Measurements from ENCODE around the gene RTP5.
"Not testable (repeated sequence)": the region's sequence is repeated elsewhere in the genome, so short reads cannot be mapped to it uniquely, and the experiment has no call there.

Gene RTP5

DNA sequence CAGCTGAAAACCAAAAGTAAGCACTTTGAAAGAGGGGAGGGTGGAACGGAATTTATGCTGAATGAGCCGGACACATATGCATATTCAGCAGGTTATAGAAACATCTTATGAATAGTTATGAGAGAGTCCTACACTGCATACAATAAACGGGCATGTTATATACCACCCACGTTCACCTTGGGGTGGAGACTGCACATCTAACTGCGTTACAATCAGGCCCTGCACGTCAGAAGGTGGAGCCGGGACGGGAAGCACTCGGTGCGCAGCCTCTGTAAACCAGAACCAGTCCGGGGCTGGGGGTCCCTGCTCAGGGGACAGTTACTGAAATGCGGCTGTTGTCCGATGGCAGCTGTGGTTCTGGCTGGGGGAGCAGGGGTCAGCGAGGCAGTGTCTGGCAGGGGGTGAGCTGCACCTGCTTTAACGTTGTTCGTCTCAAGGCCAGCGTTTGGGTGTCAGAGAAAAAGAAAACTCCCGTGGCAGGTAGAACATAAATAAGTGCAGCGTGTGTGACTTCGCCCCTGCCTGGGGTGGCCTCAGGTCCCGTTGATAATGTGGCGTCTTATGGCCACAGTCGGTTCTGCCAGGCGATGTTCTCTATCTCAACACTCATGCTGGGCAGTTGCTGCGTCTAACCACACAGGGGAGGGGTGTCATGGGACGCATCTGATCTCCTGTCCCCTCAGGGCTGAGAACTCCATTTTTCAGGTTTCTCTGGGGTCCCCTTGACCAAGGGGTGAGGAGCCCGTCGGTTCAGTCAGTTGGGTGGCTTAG is 35.6 kb upstream of the RTP5 start:
- H3K36me3 ChIP-seq (ENCODE audit: control insufficient read depth, insufficient read depth, low read length); H3K27ac ChIP-seq (ENCODE audit: insufficient read depth, low read depth, low read length, poor library complexity, severe bottlenecking); H3K4me3 ChIP-seq (ENCODE audit: insufficient read depth, low read depth, low read length); H3K9me3 ChIP-seq (ENCODE audit: control insufficient read depth, low read length); H3K27me3 ChIP-seq (ENCODE audit: control insufficient read depth, insufficient read depth, low read length, poor library complexity, severe bottlenecking); H3K4me1 ChIP-seq (ENCODE audit: control insufficient read depth, insufficient read depth, low read length): not testable (repeated sequence)
- WGBS, 2 experiments: 93 to 94% methylated on average over 28 of the region's 28 CpGs

DNA sequence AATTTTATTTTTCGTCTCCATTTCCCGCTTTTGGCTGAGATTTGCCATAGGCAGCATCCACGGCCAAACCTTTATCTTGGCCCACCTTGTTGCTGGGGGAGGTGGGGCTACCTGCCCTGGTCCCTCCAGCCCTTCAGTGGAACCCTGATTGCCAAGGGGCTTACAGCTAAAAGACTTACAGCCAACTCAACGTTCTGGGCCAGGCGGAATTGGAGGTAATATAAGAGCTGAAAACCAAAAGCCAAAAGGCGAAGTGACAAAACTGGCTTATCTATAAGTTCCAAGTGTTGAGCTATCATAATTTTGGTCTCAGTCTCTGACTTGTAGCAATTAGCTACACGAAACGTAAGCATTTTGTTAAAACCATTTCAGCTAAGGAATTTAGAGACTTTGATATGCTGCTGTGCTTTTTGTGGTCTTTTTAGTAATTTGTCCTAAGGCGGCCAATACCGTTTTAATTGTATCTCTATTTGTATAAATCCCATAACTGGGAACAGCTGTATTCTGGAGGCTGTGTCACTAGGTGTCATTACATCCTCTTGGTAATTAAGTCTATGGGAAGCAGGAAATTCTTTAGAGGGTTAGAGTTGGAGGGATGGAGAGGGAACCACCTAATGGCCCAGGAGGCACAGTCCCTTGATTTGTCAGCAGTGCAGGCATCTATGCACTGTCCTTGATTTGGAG is 34.9 kb upstream of the RTP5 start:
- Histone ChIP-seq H3K27ac (ENCODE audit: insufficient read depth, low read depth, low read length, poor library complexity, severe bottlenecking) (no peak overlapping the region), H3K36me3 (ENCODE audit: control insufficient read depth, insufficient read depth, low read length) (no peaks in the 10 kb centered on the region), H3K4me3 (ENCODE audit: insufficient read depth, low read depth, low read length) (no peak overlapping the region), H3K9me3 (ENCODE audit: control insufficient read depth, low read length) (no peaks in the 10 kb centered on the region), H3K4me1 (ENCODE audit: control insufficient read depth, insufficient read depth, low read length) (no peaks in the 10 kb centered on the region), H3K27me3 (ENCODE audit: control insufficient read depth, insufficient read depth, low read length, poor library complexity, severe bottlenecking) (no peaks in the 10 kb centered on the region)
- 94 to 96% methylated on average over 10 of the region's 10 CpGs for WGBS, 2 experiments

GRCh38 chr2:241835611-241836010 is 33.9 kb upstream of the RTP5 start:
- H3K4me1 ChIP-seq (ENCODE audit: control insufficient read depth, insufficient read depth, low read length): no peaks in the 10 kb centered on the region

DNA sequence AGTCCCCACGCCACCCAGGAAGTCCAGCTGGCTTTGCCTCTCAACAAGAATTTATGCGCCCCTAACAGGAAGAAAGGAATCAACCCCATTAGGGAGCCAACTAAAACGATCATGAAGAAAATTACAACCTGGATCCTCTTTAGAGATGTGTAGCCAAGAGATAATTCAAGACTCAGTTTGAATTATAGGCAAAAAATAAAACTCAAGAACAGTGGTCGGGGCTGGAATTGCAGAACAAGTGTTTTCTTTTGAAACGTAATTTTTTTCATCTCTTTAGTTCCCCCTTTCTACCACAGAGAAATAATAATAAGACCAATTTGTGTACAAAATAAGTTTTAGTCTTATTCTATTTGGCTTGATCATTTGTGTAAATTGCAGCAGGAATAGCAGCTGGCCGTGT is 33.2 kb upstream of the RTP5 start:
- H3K9me3 ChIP-seq (ENCODE audit: control insufficient read depth, low read length): no peaks in the 10 kb centered on the region

More at GRCh38 chr2:241835611-241836010, 33.9 kb upstream of the RTP5 start:
- no peaks in the 10 kb centered on the region for H3K36me3 ChIP-seq (ENCODE audit: control insufficient read depth, insufficient read depth, low read length)
- 95 to 97% methylated on average over 4 of the region's 4 CpGs for WGBS, 2 experiments
- H3K4me3 ChIP-seq (ENCODE audit: insufficient read depth, low read depth, low read length): no peak overlapping the region
- H3K27ac ChIP-seq (ENCODE audit: insufficient read depth, low read depth, low read length, poor library complexity, severe bottlenecking): no peak overlapping the region
- H3K9me3 ChIP-seq (ENCODE audit: control insufficient read depth, low read length): no peaks in the 10 kb centered on the region
- H3K27me3 ChIP-seq (ENCODE audit: control insufficient read depth, insufficient read depth, low read length, poor library complexity, severe bottlenecking): no peaks in the 10 kb centered on the region

GRCh38 chr2:241837197-241837965 is 32.1 kb upstream of the RTP5 start:
- WGBS, 2 experiments: 72 to 82% methylated on average over 13 of the region's 13 CpGs
- no peak overlapping the region for H3K4me3 ChIP-seq (ENCODE audit: insufficient read depth, low read depth, low read length)
- no peak overlapping the region for H3K27ac ChIP-seq (ENCODE audit: insufficient read depth, low read depth, low read length, poor library complexity, severe bottlenecking)
- no peaks in the 10 kb centered on the region for H3K4me1 ChIP-seq (ENCODE audit: control insufficient read depth, insufficient read depth, low read length)
- no peaks in the 10 kb centered on the region for H3K36me3 ChIP-seq (ENCODE audit: control insufficient read depth, insufficient read depth, low read length)
- H3K27me3 ChIP-seq (ENCODE audit: control insufficient read depth, insufficient read depth, low read length, poor library complexity, severe bottlenecking): no peaks in the 10 kb centered on the region
- no peaks in the 10 kb centered on the region for H3K9me3 ChIP-seq (ENCODE audit: control insufficient read depth, low read length)

More for the DNA sequence above, 33.2 kb upstream of the RTP5 start:
- H3K4me1 ChIP-seq (ENCODE audit: control insufficient read depth, insufficient read depth, low read length): no peaks in the 10 kb centered on the region
- 87 to 90% methylated on average over 5 to 6 of the region's 6 CpGs for WGBS, 2 experiments
- H3K27me3 ChIP-seq (ENCODE audit: control insufficient read depth, insufficient read depth, low read length, poor library complexity, severe bottlenecking): no peaks in the 10 kb centered on the region
- no peak overlapping the region for H3K27ac ChIP-seq (ENCODE audit: insufficient read depth, low read depth, low read length, poor library complexity, severe bottlenecking)
- no peak overlapping the region for H3K4me3 ChIP-seq (ENCODE audit: insufficient read depth, low read depth, low read length)
- H3K36me3 ChIP-seq (ENCODE audit: control insufficient read depth, insufficient read depth, low read length): no peaks in the 10 kb centered on the region

DNA sequence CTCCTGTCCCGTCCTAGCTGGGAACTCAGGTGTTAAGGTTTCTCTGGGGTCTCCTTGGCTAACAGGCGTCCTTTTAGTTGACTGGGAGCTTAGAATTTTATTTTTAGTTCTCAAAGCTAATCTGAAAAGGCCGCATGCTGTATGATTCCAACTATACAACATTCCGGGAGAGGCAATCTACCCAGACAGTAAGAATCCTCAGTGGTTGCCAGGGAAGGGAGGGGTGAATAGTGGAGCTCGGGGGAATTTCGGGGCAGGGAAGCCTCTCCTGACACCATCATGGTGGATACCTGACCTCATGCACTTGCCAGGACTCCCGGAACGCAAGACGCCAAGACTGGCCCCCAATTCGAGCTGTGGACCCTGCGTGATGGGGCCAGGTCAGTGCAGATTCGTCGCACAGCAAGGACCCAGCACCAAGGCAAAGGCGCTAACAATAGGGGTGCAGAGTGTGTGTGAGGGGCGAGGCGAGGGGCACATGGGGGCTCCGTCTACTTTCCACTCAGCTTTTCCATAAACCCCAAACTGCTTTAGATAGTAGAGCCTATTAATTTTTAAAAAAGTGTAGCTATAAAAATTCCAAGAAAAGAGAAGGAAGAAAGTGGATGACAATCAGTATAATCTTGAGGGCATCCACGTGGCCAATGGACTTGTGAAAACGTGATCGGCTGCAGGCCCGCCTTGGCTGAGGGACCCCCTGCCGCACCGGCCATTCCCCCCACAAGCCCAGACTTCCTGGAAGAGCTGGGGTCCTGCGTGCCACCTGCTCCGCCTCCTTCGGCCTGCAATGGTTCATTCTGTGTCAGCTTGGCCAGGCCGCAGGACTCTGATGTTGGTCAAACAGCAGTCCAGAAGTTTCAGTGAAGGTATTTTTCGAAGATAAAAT is 28.1 kb upstream of the RTP5 start:
- Histone ChIP-seq H3K4me3 (ENCODE audit: insufficient read depth, low read depth, low read length) (no peak overlapping the region), H3K27ac (ENCODE audit: insufficient read depth, low read depth, low read length, poor library complexity, severe bottlenecking) (no peak overlapping the region), H3K4me1 (ENCODE audit: control insufficient read depth, insufficient read depth, low read length) (peaks cover 5% of the 10 kb centered on the region), H3K9me3 (ENCODE audit: control insufficient read depth, low read length) (no peaks in the 10 kb centered on the region), H3K27me3 (ENCODE audit: control insufficient read depth, insufficient read depth, low read length, poor library complexity, severe bottlenecking) (peaks cover 31% of the 10 kb centered on the region), H3K36me3 (ENCODE audit: control insufficient read depth, insufficient read depth, low read length) (no peaks in the 10 kb centered on the region)
- WGBS, 2 experiments: 86 to 87% methylated on average over 26 to 28 of the region's 28 CpGs

GRCh38 chr2:241842067-241842415 is 27.5 kb upstream of the RTP5 start:
- WGBS, 2 experiments: 79 to 88% methylated on average over 7 to 11 of the region's 11 CpGs
- Histone ChIP-seq H3K27ac (ENCODE audit: insufficient read depth, low read depth, low read length, poor library complexity, severe bottlenecking) (no peak overlapping the region), H3K27me3 (ENCODE audit: control insufficient read depth, insufficient read depth, low read length, poor library complexity, severe bottlenecking) (peaks cover 31% of the 10 kb centered on the region), H3K36me3 (ENCODE audit: control insufficient read depth, insufficient read depth, low read length) (no peaks in the 10 kb centered on the region), H3K9me3 (ENCODE audit: control insufficient read depth, low read length) (no peaks in the 10 kb centered on the region), H3K4me1 (ENCODE audit: control insufficient read depth, insufficient read depth, low read length) (peaks cover 5% of the 10 kb centered on the region), H3K4me3 (ENCODE audit: insufficient read depth, low read depth, low read length) (no peak overlapping the region)

DNA sequence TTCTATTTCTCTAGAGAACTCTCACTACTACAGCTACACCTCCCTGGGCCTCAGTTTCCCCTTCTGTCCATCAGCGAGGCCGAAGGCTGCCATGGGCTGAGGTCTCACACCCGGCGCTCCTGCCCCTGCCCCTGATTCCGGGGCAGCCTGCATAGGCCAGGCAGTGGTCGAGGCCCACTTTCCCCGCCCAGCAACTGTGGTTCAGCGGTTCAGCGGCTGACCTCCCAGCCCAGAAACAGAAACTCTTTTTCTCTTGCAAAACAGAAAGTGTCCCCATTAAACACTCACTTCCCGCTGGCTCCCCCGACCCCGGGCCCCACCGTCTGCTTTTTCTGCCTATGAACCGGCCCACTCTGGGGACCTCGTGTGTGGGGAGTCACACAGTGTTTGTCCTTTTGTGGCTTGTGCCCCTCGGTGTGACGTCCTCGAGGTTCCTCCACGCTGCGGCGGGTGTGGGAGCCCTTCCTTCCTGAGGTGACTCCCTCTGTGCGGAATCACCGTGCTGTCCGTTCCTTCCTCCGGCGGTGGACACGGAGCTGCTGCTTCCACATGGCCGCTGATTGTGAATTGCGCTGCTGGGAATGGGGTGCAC is 26.8 kb upstream of the RTP5 start:
- H3K36me3 ChIP-seq (ENCODE audit: control insufficient read depth, insufficient read depth, low read length): no peaks in the 10 kb centered on the region
- peaks cover 5% of the 10 kb centered on the region for H3K4me1 ChIP-seq (ENCODE audit: control insufficient read depth, insufficient read depth, low read length)
- H3K27ac ChIP-seq (ENCODE audit: insufficient read depth, low read depth, low read length, poor library complexity, severe bottlenecking): no peak overlapping the region
- WGBS, 2 experiments: 73 to 76% methylated on average over 29 of the region's 29 CpGs
- no peak overlapping the region for H3K4me3 ChIP-seq (ENCODE audit: insufficient read depth, low read depth, low read length)
- no peaks in the 10 kb centered on the region for H3K9me3 ChIP-seq (ENCODE audit: control insufficient read depth, low read length)
- peaks cover 31% of the 10 kb centered on the region for H3K27me3 ChIP-seq (ENCODE audit: control insufficient read depth, insufficient read depth, low read length, poor library complexity, severe bottlenecking)

GRCh38 chr2:241843321-241844065 is 26.0 kb upstream of the RTP5 start:
- 58 to 64% methylated on average over 51 to 52 of the region's 52 CpGs for WGBS, 2 experiments
- Histone ChIP-seq H3K4me3 (ENCODE audit: insufficient read depth, low read depth, low read length) (no peak overlapping the region), H3K36me3 (ENCODE audit: control insufficient read depth, insufficient read depth, low read length) (no peaks in the 10 kb centered on the region)

More at GRCh38 chr2:241843321-241844065, 26.0 kb upstream of the RTP5 start:
- Histone ChIP-seq H3K27me3 (ENCODE audit: control insufficient read depth, insufficient read depth, low read length, poor library complexity, severe bottlenecking) (peaks cover 31% of the 10 kb centered on the region), H3K9me3 (ENCODE audit: control insufficient read depth, low read length) (no peaks in the 10 kb centered on the region), H3K27ac (ENCODE audit: insufficient read depth, low read depth, low read length, poor library complexity, severe bottlenecking) (no peak overlapping the region), H3K4me1 (ENCODE audit: control insufficient read depth, insufficient read depth, low read length) (peaks cover 5% of the 10 kb centered on the region)
